GM12872 (cell line): Measurements from ENCODE around the gene IQCH.

Source experiments
- TF ChIP-seq, protein P1 (sequence below): IDR thresholded peaks from 3 replicates; pipeline ENCODE4 v1.5.1; 2011; ENCODE audit warnings: low read depth, mild to moderate bottlenecking, low read length, moderate library complexity; ENCODE audit not compliant: insufficient read depth

IQCH gene

GRCh38 chr15:67528513-67528912 is 273.9 kb downstream of the IQCH start:
- TF ChIP-seq, protein P1, sequence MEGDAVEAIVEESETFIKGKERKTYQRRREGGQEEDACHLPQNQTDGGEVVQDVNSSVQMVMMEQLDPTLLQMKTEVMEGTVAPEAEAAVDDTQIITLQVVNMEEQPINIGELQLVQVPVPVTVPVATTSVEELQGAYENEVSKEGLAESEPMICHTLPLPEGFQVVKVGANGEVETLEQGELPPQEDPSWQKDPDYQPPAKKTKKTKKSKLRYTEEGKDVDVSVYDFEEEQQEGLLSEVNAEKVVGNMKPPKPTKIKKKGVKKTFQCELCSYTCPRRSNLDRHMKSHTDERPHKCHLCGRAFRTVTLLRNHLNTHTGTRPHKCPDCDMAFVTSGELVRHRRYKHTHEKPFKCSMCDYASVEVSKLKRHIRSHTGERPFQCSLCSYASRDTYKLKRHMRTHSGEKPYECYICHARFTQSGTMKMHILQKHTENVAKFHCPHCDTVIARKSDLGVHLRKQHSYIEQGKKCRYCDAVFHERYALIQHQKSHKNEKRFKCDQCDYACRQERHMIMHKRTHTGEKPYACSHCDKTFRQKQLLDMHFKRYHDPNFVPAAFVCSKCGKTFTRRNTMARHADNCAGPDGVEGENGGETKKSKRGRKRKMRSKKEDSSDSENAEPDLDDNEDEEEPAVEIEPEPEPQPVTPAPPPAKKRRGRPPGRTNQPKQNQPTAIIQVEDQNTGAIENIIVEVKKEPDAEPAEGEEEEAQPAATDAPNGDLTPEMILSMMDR, result no peak

- TF ChIP-seq, protein P1, result no peak
Observed at GRCh38 chr15:67531379-67531914, 276.9 kb downstream of the IQCH start.

GRCh38 chr15:67533873-67534272 is 279.3 kb downstream of the IQCH start:
- TF ChIP-seq, protein P1, result no peak

GRCh38 chr15:67534360-67534759 is 279.8 kb downstream of the IQCH start:
- TF ChIP-seq, protein P1, result no peak

- TF ChIP-seq, protein P1, result no peak
Observed at GRCh38 chr15:67537771-67538170, 283.2 kb downstream of the IQCH start.

DNA sequence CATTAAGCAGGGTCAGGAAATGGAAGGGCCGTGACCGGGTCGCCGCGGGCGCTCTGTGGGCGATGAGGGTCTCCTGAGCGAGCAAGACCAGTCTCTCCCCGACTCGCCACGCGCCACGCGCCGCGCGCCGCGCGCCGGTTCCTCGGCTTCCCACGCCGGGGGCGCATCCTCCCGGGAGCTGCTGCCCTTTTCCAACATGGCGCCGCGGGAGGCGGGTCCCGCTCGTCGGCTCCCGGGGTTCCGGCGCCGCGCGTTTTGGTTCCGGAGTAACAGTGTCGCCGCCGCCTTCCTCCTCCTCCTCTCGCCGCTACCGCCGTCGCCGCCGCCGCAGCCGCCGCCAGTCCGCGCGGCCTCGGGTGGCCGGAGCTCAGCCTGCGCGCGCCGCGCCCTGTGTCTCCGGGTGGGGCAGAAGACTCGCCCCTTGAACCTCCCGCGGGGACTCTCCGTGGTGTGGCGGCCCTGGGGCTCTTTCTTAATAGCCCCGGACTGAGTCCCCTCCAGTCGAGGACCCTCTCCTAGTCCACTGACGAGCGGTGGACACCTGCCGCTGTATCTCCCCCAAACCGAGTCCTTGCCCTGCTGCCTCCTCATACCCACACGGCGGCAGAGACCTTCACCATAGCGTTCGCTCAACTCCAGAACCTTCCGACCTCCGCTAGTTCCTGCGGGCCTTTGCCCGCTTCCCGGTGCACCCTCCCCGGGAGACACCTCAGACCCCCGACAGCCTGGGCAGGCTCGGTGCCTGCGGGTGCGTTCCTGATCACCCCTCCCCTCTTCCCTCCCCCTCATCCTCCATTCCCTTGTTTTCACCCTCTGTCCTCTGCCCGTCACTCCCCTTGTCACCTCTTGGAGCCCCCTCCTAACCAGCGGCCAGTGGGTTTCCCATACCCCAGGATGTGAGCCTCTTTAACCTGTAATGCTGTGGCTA is 288.1 kb downstream of the IQCH start, which contains the start of gene MAP2K5:
TSS of gene MAP2K5 (plus strand) at position 284 of the 928 bp plus-strand sequence. CDS start at position 917, 633 bp downstream.
- TF ChIP-seq, protein P1, result no peak

GRCh38 chr15:67543348-67543718 is 288.7 kb downstream of the IQCH start:
- TF ChIP-seq, protein P1, result no peak
